SK-N-SH (cell line): Measurements from ENCODE around the gene AMACR. TPM values are rescaled to one million over a fixed set of nuclear protein-coding genes. Genes with fewer than 3 reads are reported as not detected.

ENCODE experiments used
- CTCF ChIA-PET: fragments of 300-600, 350-600 bp; formaldehyde crosslinking; extraction: SDS; loops from one replicate; lab custom pipeline; 2021; lab: Yijun Ruan, JAX
- POLR2A ChIA-PET: fragments of 350-600 bp; sonication (Branson Sonifier 250); formaldehyde crosslinking; extraction: SDS; loops from one replicate; lab custom pipeline; 2020; ENCODE audit warnings: antibody characterized with exemption, inconsistent platforms; lab: Yijun Ruan, JAX
- DNase-seq: peaks from one replicate; pipeline ENCODE4 v3.0.0; 2012
- H2AFZ ChIP-seq: fragments of 200-600 bp; sonication (generic); 2 replicates; pipeline ENCODE4 v1.8.1; 2016; ENCODE audit warnings: antibody characterized with exemption, mild to moderate bottlenecking, low read depth
- H3F3A ChIP-seq: fragments of 200-600 bp; sonication (generic); replicated peaks from 2 replicates; pipeline ENCODE3; 2016; ENCODE audit warnings: antibody characterized with exemption, mild to moderate bottlenecking; ENCODE audit not compliant: insufficient read depth
- H3K27ac ChIP-seq, 2 experiments: fragments of 200-500 bp in 1 of 2; fragments of 200-600 bp in 1 of 2; sonication (Bioruptor generic) in 1 of 2; sonication (generic), shearing (Covaris generic) in 1 of 2; 2 replicates each; pipeline versions ENCODE4 v1.5.1 to v1.6.1; 2014 to 2016; ENCODE audit warnings: low read depth in 2 of 2, inconsistent platforms in 1 of 2, low read length in 1 of 2, mild to moderate bottlenecking in 1 of 2, mixed read lengths in 1 of 2
- H3K27me3 ChIP-seq: fragments of 200-600 bp; sonication (generic), shearing (Covaris generic); 2 replicates; pipeline ENCODE4 v1.6.1; 2016; ENCODE audit warnings: mixed run types; ENCODE audit not compliant: insufficient read depth
- H3K36me3 ChIP-seq, 2 experiments: fragments of 200-500 bp in 1 of 2; fragments of 200-600 bp in 1 of 2; sonication (Bioruptor generic) in 1 of 2; sonication (generic) in 1 of 2; replicated peaks in 1 of 2; 2 replicates each; pipeline versions ENCODE3 to v1.5.1; 2014 to 2016; ENCODE audit warnings: low read length in 1 of 2, mild to moderate bottlenecking in 1 of 2; ENCODE audit not compliant: insufficient read depth in 2 of 2, control insufficient read depth in 1 of 2
- H3K4me1 ChIP-seq, 2 experiments: fragments of 200-500 bp in 1 of 2; fragments of 200-600 bp in 1 of 2; sonication (Bioruptor generic) in 1 of 2; sonication (generic), shearing (Covaris generic) in 1 of 2; 2 replicates each; pipeline versions ENCODE4 v1.5.1 to v1.6.1; 2014 to 2016; ENCODE audit warnings: low read depth in 1 of 2, low read length in 1 of 2, mixed run types in 1 of 2; ENCODE audit not compliant: insufficient read depth in 2 of 2, control insufficient read depth in 1 of 2
- H3K4me2 ChIP-seq: fragments of 200-600 bp; sonication (generic), shearing (Covaris generic); 2 replicates; pipeline ENCODE4 v1.6.1; 2017; ENCODE audit warnings: mixed run types
- H3K4me3 ChIP-seq, 2 experiments: fragments of 200-500 bp in 1 of 2; fragments of 200-600 bp in 1 of 2; sonication (Bioruptor generic) in 1 of 2; sonication (generic), shearing (Covaris generic) in 1 of 2; 2 replicates each; pipeline versions ENCODE4 v1.5.1 to v1.8.1; 2014 to 2016; ENCODE audit warnings: low read depth in 2 of 2, inconsistent platforms in 1 of 2, low read length in 1 of 2, mild to moderate bottlenecking in 1 of 2, mixed read lengths in 1 of 2, moderate library complexity in 1 of 2
- H3K79me2 ChIP-seq: fragments of 200-600 bp; sonication (generic); 2 replicates; pipeline ENCODE4 v1.8.1; 2017; ENCODE audit warnings: mild to moderate bottlenecking; ENCODE audit not compliant: insufficient read depth
- H3K9ac ChIP-seq: fragments of 200-600 bp; sonication (generic); 2 replicates; pipeline ENCODE4 v1.6.1; 2017; ENCODE audit warnings: mixed run types
- H3K9me2 ChIP-seq: fragments of 200-600 bp; sonication (generic); 2 replicates; pipeline ENCODE4 v1.6.1; 2017; ENCODE audit warnings: mixed run types
- H3K9me3 ChIP-seq: fragments of 200-600 bp; sonication (generic); 2 replicates; pipeline ENCODE4 v1.6.1; 2017; ENCODE audit warnings: mixed run types, mild to moderate bottlenecking, moderate library complexity
- H4K20me1 ChIP-seq: fragments of 200-600 bp; sonication (generic); 2 replicates; pipeline ENCODE4 v1.6.1; 2017; ENCODE audit warnings: mild to moderate bottlenecking, mixed run types; ENCODE audit not compliant: insufficient read depth
- EZH2phosphoT487 ChIP-seq: fragments of 200-600 bp; sonication (generic); IDR thresholded peaks from 2 replicates; pipeline ENCODE4 v1.6.1; 2017; ENCODE audit warnings: low read depth, mixed run types, mild to moderate bottlenecking, antibody characterized with exemption, moderate library complexity, borderline replicate concordance
- FOSL2 ChIP-seq: IDR thresholded peaks from 2 replicates; pipeline ENCODE4 v1.4.0; 2012; ENCODE audit warnings: low read depth, mild to moderate bottlenecking, moderate library complexity, borderline replicate concordance
- FOXJ3 ChIP-seq: sonication (generic); formaldehyde crosslinking; IDR thresholded peaks from 2 replicates; pipeline ENCODE4 v1.5.1; 2020; ENCODE audit warnings: mild to moderate bottlenecking, missing genetic modification reagents
- GABPA ChIP-seq: IDR thresholded peaks from 2 replicates; pipeline ENCODE4 v1.4.0; 2012; ENCODE audit warnings: low read depth, mild to moderate bottlenecking
- GATA2 ChIP-seq: sonication (generic); formaldehyde crosslinking; IDR thresholded peaks from 2 replicates; pipeline ENCODE4 v1.5.0; 2020; ENCODE audit warnings: mild to moderate bottlenecking, missing genetic modification reagents
- IRF3 ChIP-seq: fragments of 150-350 bp; IDR thresholded peaks from 2 replicates; pipeline ENCODE4 v1.6.1; 2016; ENCODE audit warnings: mild to moderate bottlenecking, low read depth, low read length
- JUND ChIP-seq: IDR thresholded peaks from 2 replicates; pipeline ENCODE4 v1.4.0; 2012
- MEF2A ChIP-seq: IDR thresholded peaks from 2 replicates; pipeline ENCODE4 v1.4.0; 2012; ENCODE audit warnings: low read depth, borderline replicate concordance
- MXI1 ChIP-seq: IDR thresholded peaks from 2 replicates; pipeline ENCODE4 v1.6.1; 2012; ENCODE audit warnings: mild to moderate bottlenecking, low read depth, low read length, improper control_type of control experiment
- NRF1 ChIP-seq: IDR thresholded peaks from 2 replicates; pipeline ENCODE4 v1.6.1; 2012; ENCODE audit warnings: low read depth, mild to moderate bottlenecking, low read length
- POLR2AphosphoS5 ChIP-seq: IDR thresholded peaks from 2 replicates; pipeline ENCODE4 v1.6.1; 2012; ENCODE audit warnings: low read depth, low read length
- RAD21 ChIP-seq: IDR thresholded peaks from 2 replicates; pipeline ENCODE4 v1.6.1; 2012; ENCODE audit warnings: mild to moderate bottlenecking, low read length
- RCOR1 ChIP-seq: fragments of 150-350 bp; IDR thresholded peaks from 2 replicates; pipeline ENCODE4 v1.6.1; 2017; ENCODE audit warnings: antibody characterized with exemption, low read length
- RFX5 ChIP-seq: IDR thresholded peaks from 2 replicates; pipeline ENCODE4 v1.6.1; 2012; ENCODE audit warnings: mild to moderate bottlenecking, improper control_type of control experiment, low read length
- SMC3 ChIP-seq: IDR thresholded peaks from 2 replicates; pipeline ENCODE4 v1.6.1; 2012; ENCODE audit warnings: low read depth, low read length, improper control_type of control experiment
- TAF1 ChIP-seq: IDR thresholded peaks from 2 replicates; pipeline ENCODE4 v1.6.1; 2012; ENCODE audit warnings: low read depth, mild to moderate bottlenecking, low read length, moderate library complexity, borderline replicate concordance
- TCF12 ChIP-seq: IDR thresholded peaks from 2 replicates; pipeline ENCODE4 v1.4.0; 2012
- USF1 ChIP-seq: IDR thresholded peaks from 2 replicates; pipeline ENCODE4 v1.4.0; 2012; ENCODE audit warnings: low read depth, borderline replicate concordance
- YY1 ChIP-seq: IDR thresholded peaks from 2 replicates; pipeline ENCODE4 v1.4.0; 2012; ENCODE audit warnings: low read depth, mild to moderate bottlenecking
- WGBS: methylation state at CpG from one replicate; pipeline ENCODE4 v1.1.6; 2017; ENCODE audit warnings: low lambda C conversion rate; 5-methylcytosine and 5-hydroxymethylcytosine counted together
- polyA plus RNA-seq, 3 experiments: library from polyadenylated mRNA; depleted of rRNA; stranded (reverse); fragments of >200 nt; gene quantifications; 2 replicates each; pipeline ENCODE4 v1.2.3, GENCODE V29; 2012
- TF ChIP-seq, protein P1 (sequence below): IDR thresholded peaks from 2 replicates; pipeline ENCODE4 v1.4.0; 2012; ENCODE audit warnings: low read depth, borderline replicate concordance
- TF ChIP-seq, protein P2 (sequence below): IDR thresholded peaks from 2 replicates; pipeline ENCODE4 v1.4.0; 2012; ENCODE audit warnings: low read depth

AMACR gene
- polyA plus RNA-seq, 1 of the 3 experiments (the other 2 are of a cell fraction) = 11.8 TPM

GRCh38 chr5:33980030-33980429 is 27.8 kb downstream of the AMACR start:
- H3K36me3 ChIP-seq = no peaks in the 10 kb centered on the region
- peaks cover 1% of the 10 kb centered on the region for H3F3A ChIP-seq
- no peak overlapping the region for H3K4me3 ChIP-seq
- H3K79me2 ChIP-seq = no peaks in the 10 kb centered on the region
- no peaks in the 10 kb centered on the region for H4K20me1 ChIP-seq
- no peaks in the 10 kb centered on the region for H3K9me2 ChIP-seq
- TF ChIP-seq RCOR1 = no peak
- TF ChIP-seq FOSL2 = no peak
- TF ChIP-seq MEF2A = no peak
- TF ChIP-seq SMC3 = no peak
- TF ChIP-seq RAD21 = no peak
- TF ChIP-seq RFX5 = no peak
- no peak for TF ChIP-seq TCF12
- TF ChIP-seq USF1 = no peak
- TF ChIP-seq NRF1 = no peak
- TF ChIP-seq MXI1 = no peak
- TF ChIP-seq EZH2phosphoT487 = no peak
- no peak for TF ChIP-seq TAF1
- TF ChIP-seq JUND = no peak
- TF ChIP-seq GABPA = no peak
- TF ChIP-seq YY1 = no peak
- no peak for TF ChIP-seq IRF3
- no peak for TF ChIP-seq GATA2 (CRISPR knock-in tag)
- TF ChIP-seq POLR2AphosphoS5 = no peak
- no peak for DNase-seq
- no peak overlapping the region for H3K4me2 ChIP-seq
- no peak overlapping the region for H3K9ac ChIP-seq
- 53% methylated on average over 3 of the region's 3 CpGs for WGBS
- H3K27me3 ChIP-seq = no peaks in the 10 kb centered on the region
- no peaks in the 10 kb centered on the region for H3K9me3 ChIP-seq
- H3K27ac ChIP-seq = no peak overlapping the region
- ChIA-PET POLR2A (no interaction called here), CTCF (no interaction called here)
- H2AFZ ChIP-seq = no peak overlapping the region
- no peaks in the 10 kb centered on the region for H3K4me1 ChIP-seq

DNA sequence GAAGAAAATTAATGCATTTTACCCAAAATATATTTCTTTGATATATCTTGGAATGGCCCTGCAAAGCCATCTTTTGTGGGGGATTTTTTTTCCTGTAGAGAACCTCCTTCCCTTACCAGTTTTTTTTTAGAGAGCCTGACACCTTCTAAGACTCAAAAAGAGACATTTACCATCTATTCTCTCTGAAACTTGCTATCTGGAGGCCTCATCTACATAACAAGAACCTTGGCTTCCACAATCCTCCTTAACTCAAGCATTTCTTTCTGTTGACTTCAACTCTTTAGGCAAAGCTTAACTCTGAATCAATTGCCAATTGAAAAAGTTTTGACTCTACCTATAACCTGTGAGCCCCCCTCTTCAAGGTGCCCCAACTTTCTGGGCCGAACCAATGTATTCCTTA is 29.5 kb downstream of the AMACR start:
- CTCF ChIA-PET = interaction anchor here (1.3 kb wide), 1 partner anchor 9 kb away, joined by 8 read pairs; no protein-coding TSS in a partner anchor
- TF ChIP-seq IRF3 = no peak
- no peak for TF ChIP-seq GABPA
- TF ChIP-seq FOXJ3 (CRISPR knock-in tag) = no peak
- TF ChIP-seq, protein P1, sequence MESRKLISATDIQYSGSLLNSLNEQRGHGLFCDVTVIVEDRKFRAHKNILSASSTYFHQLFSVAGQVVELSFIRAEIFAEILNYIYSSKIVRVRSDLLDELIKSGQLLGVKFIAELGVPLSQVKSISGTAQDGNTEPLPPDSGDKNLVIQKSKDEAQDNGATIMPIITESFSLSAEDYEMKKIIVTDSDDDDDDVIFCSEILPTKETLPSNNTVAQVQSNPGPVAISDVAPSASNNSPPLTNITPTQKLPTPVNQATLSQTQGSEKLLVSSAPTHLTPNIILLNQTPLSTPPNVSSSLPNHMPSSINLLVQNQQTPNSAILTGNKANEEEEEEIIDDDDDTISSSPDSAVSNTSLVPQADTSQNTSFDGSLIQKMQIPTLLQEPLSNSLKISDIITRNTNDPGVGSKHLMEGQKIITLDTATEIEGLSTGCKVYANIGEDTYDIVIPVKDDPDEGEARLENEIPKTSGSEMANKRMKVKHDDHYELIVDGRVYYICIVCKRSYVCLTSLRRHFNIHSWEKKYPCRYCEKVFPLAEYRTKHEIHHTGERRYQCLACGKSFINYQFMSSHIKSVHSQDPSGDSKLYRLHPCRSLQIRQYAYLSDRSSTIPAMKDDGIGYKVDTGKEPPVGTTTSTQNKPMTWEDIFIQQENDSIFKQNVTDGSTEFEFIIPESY = no peak
- TF ChIP-seq MXI1 = no peak
- TF ChIP-seq RAD21 = no peak
- no peak for TF ChIP-seq TCF12
- no peak for TF ChIP-seq NRF1
- TF ChIP-seq, protein P2, sequence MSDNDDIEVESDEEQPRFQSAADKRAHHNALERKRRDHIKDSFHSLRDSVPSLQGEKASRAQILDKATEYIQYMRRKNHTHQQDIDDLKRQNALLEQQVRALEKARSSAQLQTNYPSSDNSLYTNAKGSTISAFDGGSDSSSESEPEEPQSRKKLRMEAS = no peak
- Histone ChIP-seq H3K4me1 (no peaks in the 10 kb centered on the region), H3K9me3 (no peaks in the 10 kb centered on the region), H3K9me2 (no peaks in the 10 kb centered on the region), H3K9ac (no peak overlapping the region), H2AFZ (no peak overlapping the region), H3K36me3 (no peaks in the 10 kb centered on the region), H3K79me2 (no peaks in the 10 kb centered on the region), H3K27ac (no peak overlapping the region), H3K4me2 (no peak overlapping the region), H3F3A (no peaks in the 10 kb centered on the region), H3K4me3 (no peak overlapping the region), H4K20me1 (no peaks in the 10 kb centered on the region), H3K27me3 (no peaks in the 10 kb centered on the region)
- POLR2A ChIA-PET = no interaction called here
- 36% methylated on average over 1 of the region's 1 CpG for WGBS
- DNase-seq = no peak
